Activated naive CD8-positive, alpha-beta T cell (primary cell): Measurements from ENCODE around the gene PAIP1.
"Not testable (repeated sequence)": the region's sequence is repeated elsewhere in the genome, so short reads cannot be mapped to it uniquely, and the experiment has no call there.

ENCODE experiments used
- H3K27ac Mint-ChIP-seq: one replicate; pipeline ENCODE4 v1.8.0; 2021; ENCODE audit warnings: mixed read lengths
- H3K27me3 Mint-ChIP-seq: one replicate; pipeline ENCODE4 v1.8.0; 2021; ENCODE audit warnings: mixed read lengths
- H3K36me3 Mint-ChIP-seq: one replicate; pipeline ENCODE4 v1.8.0; 2021; ENCODE audit warnings: mixed read lengths
- H3K4me1 Mint-ChIP-seq: one replicate; pipeline ENCODE4 v1.8.0; 2021; ENCODE audit warnings: low read depth, mixed read lengths
- H3K4me3 Mint-ChIP-seq: one replicate; pipeline ENCODE4 v1.8.0; 2021; ENCODE audit warnings: mild to moderate bottlenecking, mixed read lengths
- H3K9me3 Mint-ChIP-seq: one replicate; pipeline ENCODE4 v1.8.0; 2021; ENCODE audit warnings: low read depth, mixed read lengths

The PAIP1 gene

GRCh38 chr5:43582082-43583005 is 25.5 kb upstream of the PAIP1 start:
- Mint-ChIP-seq H3K4me3 (no peak overlapping the region), H3K9me3 (no peaks in the 10 kb centered on the region), H3K27me3 (no peaks in the 10 kb centered on the region), H3K27ac (no peak overlapping the region), H3K4me1 (no peaks in the 10 kb centered on the region), H3K36me3 (peaks cover 6% of the 10 kb centered on the region)

GRCh38 chr5:43581398-43581797 is 24.5 kb upstream of the PAIP1 start:
- peaks cover 7% of the 10 kb centered on the region for H3K36me3 Mint-ChIP-seq
- no peak overlapping the region for H3K27ac Mint-ChIP-seq
- no peaks in the 10 kb centered on the region for H3K4me1 Mint-ChIP-seq
- no peaks in the 10 kb centered on the region for H3K27me3 Mint-ChIP-seq
- H3K4me3 Mint-ChIP-seq = no peak overlapping the region
- H3K9me3 Mint-ChIP-seq = no peaks in the 10 kb centered on the region

DNA sequence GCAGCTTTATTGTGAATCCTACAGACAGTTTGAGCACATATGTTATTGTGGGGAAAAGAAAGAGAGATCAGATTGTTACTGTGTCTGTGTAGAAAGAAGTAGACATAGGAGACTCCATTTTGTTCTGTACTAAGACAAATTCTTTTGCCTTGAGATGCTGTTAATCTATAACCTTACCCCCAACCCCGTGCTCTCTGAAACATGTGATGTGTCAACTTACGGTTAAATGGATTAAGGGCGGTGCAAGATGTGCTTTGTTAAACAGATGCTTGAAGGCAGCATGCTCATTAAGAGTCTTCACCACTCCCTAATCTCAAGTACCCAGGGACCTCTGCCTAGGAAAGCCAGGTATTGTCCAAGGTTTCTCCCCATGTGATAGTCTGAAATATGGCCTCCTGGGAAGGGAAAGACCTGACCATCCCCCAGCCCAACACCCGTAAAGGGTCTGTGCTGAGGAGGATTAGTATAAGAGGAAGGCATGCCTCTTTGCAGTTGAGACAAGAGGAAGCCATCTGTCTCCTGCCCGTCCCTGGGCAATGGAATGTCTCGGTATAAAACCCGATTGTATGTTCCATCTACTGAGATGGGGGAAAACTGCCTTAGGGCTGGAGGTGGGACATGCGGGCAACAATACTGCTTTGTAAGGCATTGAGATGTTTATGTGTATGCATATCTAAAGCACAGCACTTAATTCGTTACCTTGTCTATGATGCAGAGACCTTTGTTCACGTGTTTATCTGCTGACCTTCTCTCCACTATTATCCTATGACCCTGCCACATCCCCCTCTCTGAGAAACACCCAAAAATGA is 23.7 kb upstream of the PAIP1 start:
- not testable (repeated sequence) for H3K4me1 Mint-ChIP-seq, H3K9me3 Mint-ChIP-seq, H3K27me3 Mint-ChIP-seq, H3K36me3 Mint-ChIP-seq, H3K4me3 Mint-ChIP-seq, H3K27ac Mint-ChIP-seq

DNA sequence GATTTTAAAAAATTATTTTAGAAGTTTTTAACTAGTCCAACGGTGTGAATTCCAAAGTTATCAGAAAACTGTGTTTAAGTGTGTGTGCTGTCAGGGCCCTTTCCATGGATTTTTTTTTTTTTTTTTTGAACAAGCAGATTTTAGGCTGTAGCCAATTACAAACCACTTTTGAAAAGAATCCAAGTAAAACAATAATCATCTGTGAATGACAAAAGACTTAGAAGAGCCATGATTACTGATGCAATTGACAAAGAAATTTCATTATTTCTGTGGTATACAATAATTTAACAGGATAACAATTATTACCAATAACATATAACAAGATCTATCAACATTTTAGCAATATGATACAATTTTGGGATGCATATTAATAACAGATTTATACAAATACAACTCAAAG is 16.2 kb upstream of the PAIP1 start:
- Mint-ChIP-seq H3K4me3 (no peak overlapping the region), H3K27me3 (no peaks in the 10 kb centered on the region), H3K9me3 (no peaks in the 10 kb centered on the region), H3K36me3 (peaks cover 13% of the 10 kb centered on the region), H3K4me1 (no peaks in the 10 kb centered on the region), H3K27ac (no peak overlapping the region)

- Mint-ChIP-seq H3K4me1 (no peaks in the 10 kb centered on the region), H3K27ac (no peak overlapping the region), H3K36me3 (peaks cover 13% of the 10 kb centered on the region), H3K27me3 (no peaks in the 10 kb centered on the region), H3K9me3 (no peaks in the 10 kb centered on the region), H3K4me3 (no peak overlapping the region)
Measured at GRCh38 chr5:43572357-43572756, 15.5 kb upstream of the PAIP1 start.

DNA sequence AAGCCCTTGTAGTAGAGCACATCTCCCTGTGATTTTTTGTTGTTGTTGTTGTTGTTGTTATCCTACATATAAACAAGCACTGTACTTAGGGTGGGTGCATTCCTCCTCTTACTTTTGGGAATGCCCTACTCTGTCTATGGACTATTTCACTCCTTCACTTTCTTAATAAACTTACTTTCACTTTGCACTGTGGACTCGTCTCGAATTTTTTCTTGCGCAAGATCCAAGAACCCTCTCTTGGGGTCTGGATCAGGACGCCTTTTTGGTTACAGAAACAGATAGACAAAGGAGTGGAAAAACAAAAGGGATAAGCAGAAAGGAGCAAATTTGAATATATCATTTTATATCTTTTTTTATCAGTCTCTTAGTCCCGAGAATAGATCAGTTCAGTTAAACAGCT is 14.4 kb upstream of the PAIP1 start:
- Mint-ChIP-seq H3K27ac (no peak overlapping the region), H3K4me3 (no peak overlapping the region), H3K36me3 (peaks cover 11% of the 10 kb centered on the region), H3K9me3 (no peaks in the 10 kb centered on the region), H3K4me1 (no peaks in the 10 kb centered on the region), H3K27me3 (no peaks in the 10 kb centered on the region)

DNA sequence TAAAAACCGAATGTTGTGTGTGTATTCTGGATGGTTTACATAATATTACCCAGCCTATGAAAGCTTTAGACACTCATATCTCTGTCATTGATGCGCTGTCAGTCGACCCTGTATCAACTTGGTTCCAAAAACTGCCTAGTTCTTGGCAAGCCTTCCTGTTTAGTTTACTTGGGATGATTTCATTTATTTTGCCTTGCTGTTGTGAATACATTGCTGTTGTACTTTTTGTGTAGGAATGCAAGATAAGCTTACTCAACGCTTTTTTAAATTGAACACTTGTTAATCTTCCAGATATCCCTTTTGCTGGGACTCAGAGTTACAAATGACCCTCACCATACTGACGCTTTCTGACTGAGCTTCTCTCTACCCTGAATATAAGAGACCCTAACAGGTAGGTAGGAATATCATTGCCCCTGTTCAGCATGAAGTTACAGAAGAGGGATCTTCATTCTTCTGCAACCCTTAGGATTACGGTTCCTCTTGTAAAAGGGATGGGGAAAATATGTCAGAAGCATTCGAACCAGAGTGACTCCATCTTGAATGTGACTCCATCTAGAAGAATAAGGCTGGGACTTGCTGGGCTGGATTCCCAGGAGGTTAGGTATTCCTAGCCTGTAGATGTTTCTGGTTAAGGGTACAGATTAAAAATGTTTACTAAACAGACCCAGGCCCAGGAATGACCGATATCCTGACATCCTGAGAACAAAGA is 13.7 kb upstream of the PAIP1 start:
- no peaks in the 10 kb centered on the region for H3K9me3 Mint-ChIP-seq
- H3K4me3 Mint-ChIP-seq = no peak overlapping the region
- H3K27me3 Mint-ChIP-seq = no peaks in the 10 kb centered on the region
- H3K27ac Mint-ChIP-seq = no peak overlapping the region
- no peaks in the 10 kb centered on the region for H3K4me1 Mint-ChIP-seq
- H3K36me3 Mint-ChIP-seq = peaks cover 9% of the 10 kb centered on the region

GRCh38 chr5:43569236-43569746 is 12.4 kb upstream of the PAIP1 start:
- H3K9me3 Mint-ChIP-seq = no peaks in the 10 kb centered on the region
- H3K4me1 Mint-ChIP-seq = no peaks in the 10 kb centered on the region
- no peak overlapping the region for H3K27ac Mint-ChIP-seq
- peaks cover 3% of the 10 kb centered on the region for H3K36me3 Mint-ChIP-seq
- H3K27me3 Mint-ChIP-seq = no peaks in the 10 kb centered on the region
- no peak overlapping the region for H3K4me3 Mint-ChIP-seq

- Mint-ChIP-seq H3K27ac (no peak overlapping the region), H3K9me3 (no peaks in the 10 kb centered on the region), H3K4me1 (no peaks in the 10 kb centered on the region), H3K36me3 (peaks cover 3% of the 10 kb centered on the region), H3K27me3 (no peaks in the 10 kb centered on the region), H3K4me3 (no peak overlapping the region)
Measured at GRCh38 chr5:43567967-43568366, 11.1 kb upstream of the PAIP1 start.

DNA sequence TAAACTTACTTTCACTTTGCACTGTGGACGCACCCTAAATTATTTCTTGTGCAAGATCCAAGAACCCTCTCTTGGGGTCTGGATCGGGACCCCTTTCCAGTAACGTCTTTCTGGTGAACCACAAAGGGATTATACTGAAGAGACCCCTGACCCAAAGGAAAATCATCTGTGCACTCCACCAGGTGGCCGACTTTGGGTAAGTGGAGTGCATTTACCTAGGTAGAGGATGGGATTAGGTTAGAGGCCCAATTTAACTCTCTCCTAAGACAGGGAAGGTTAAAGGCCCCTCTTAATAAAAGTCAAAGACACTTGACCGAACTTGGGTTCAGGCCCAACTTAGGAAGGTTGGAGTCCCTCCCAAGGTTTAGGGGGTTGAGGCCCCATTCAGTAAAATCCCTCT is 8.2 kb upstream of the PAIP1 start:
- Mint-ChIP-seq H3K9me3 (no peaks in the 10 kb centered on the region), H3K27ac (no peak overlapping the region), H3K27me3 (peaks cover 6% of the 10 kb centered on the region), H3K4me1 (no peaks in the 10 kb centered on the region), H3K36me3 (no peaks in the 10 kb centered on the region), H3K4me3 (no peak overlapping the region)

DNA sequence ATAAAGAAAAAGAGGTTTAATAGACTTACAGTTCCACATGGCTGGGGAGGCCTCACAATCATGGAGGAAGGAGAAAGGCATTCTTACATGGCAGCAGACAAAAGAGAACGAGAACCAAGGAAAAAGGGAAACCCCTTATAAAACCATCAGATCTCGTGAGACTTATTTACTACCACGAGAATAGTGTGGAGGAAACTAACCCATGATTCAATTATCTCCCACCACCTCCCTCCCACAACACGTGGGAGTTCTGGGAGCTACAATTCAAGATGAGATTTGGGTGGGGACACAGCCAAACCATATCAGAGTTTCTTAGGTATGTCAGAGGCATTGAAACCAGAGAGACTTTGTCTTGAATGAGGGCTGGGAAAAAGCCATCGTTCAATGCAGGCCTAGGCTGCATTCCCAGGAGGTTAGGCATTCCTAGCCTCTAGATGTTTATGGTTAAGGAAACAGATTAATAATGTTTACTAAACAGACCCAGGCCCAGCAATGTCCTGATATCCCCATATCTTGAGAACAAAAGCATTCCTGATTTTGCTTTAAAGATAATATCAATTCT is 7.5 kb upstream of the PAIP1 start:
- Mint-ChIP-seq H3K4me3 (no peak overlapping the region), H3K27me3 (peaks cover 6% of the 10 kb centered on the region), H3K9me3 (no peaks in the 10 kb centered on the region), H3K36me3 (no peaks in the 10 kb centered on the region), H3K4me1 (no peaks in the 10 kb centered on the region), H3K27ac (no peak overlapping the region)

GRCh38 chr5:43563321-43563720 is 6.4 kb upstream of the PAIP1 start:
- H3K4me3 Mint-ChIP-seq = no peak overlapping the region
- peaks cover 3% of the 10 kb centered on the region for H3K4me1 Mint-ChIP-seq

DNA sequence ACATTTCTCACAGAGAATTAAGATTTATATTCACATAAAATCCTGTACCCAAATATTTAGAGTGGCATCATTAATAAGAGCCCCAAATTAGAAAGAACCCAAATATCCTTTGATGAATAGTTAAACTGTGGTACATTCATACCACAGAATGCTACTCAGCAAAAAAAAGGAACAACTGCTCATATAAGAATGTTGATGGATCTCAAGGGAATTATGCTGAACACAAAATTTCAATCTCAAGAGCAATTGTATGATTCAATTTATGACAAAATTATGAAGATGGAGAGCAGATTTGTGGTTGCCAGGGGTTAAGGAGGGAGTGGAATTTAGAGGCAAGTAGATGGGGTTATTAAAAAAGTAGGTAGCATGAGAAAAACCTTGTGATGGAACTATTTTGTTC is 4.5 kb upstream of the PAIP1 start:
- Mint-ChIP-seq H3K36me3 (no peaks in the 10 kb centered on the region), H3K4me3 (no peak overlapping the region), H3K4me1 (peaks cover 7% of the 10 kb centered on the region), H3K9me3 (no peaks in the 10 kb centered on the region), H3K27me3 (peaks cover 6% of the 10 kb centered on the region), H3K27ac (no peak overlapping the region)

More at GRCh38 chr5:43563321-43563720, 6.4 kb upstream of the PAIP1 start:
- Mint-ChIP-seq H3K36me3 (no peaks in the 10 kb centered on the region), H3K9me3 (no peaks in the 10 kb centered on the region), H3K27ac (no peak overlapping the region), H3K27me3 (peaks cover 6% of the 10 kb centered on the region)

GRCh38 chr5:43560128-43560527 is 3.3 kb upstream of the PAIP1 start:
- Mint-ChIP-seq H3K27ac (no peak overlapping the region), H3K4me3 (no peak overlapping the region), H3K4me1 (peaks cover 7% of the 10 kb centered on the region), H3K9me3 (no peaks in the 10 kb centered on the region), H3K36me3 (no peaks in the 10 kb centered on the region), H3K27me3 (peaks cover 6% of the 10 kb centered on the region)

DNA sequence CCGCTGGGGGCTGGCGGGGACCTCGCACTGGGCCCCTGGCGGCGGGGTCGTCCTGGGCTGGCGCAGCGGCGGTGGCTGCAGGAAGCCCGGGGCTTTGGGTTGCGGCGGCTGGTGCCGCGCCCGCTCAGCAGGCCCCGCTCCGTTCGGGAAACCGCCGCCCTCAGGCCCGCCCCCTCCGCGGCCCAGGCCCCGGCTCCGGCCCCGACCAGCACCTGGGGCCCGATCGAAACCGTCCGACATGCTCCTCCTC is 345 bp downstream of the PAIP1 start:
- H3K4me1 Mint-ChIP-seq, H3K27ac Mint-ChIP-seq, H3K36me3 Mint-ChIP-seq, H3K9me3 Mint-ChIP-seq, H3K27me3 Mint-ChIP-seq, H3K4me3 Mint-ChIP-seq: not testable (repeated sequence)
